Inflammatory macrophage treated with lipopolysaccharide for 4 hours (primary cell): ENCODE data around the gene HSP90AB1.

Experiments used
- DNase-seq: peaks from one replicate; pipeline ENCODE4 v3.0.0-alpha.2; 2020

The HSP90AB1 gene

DNA sequence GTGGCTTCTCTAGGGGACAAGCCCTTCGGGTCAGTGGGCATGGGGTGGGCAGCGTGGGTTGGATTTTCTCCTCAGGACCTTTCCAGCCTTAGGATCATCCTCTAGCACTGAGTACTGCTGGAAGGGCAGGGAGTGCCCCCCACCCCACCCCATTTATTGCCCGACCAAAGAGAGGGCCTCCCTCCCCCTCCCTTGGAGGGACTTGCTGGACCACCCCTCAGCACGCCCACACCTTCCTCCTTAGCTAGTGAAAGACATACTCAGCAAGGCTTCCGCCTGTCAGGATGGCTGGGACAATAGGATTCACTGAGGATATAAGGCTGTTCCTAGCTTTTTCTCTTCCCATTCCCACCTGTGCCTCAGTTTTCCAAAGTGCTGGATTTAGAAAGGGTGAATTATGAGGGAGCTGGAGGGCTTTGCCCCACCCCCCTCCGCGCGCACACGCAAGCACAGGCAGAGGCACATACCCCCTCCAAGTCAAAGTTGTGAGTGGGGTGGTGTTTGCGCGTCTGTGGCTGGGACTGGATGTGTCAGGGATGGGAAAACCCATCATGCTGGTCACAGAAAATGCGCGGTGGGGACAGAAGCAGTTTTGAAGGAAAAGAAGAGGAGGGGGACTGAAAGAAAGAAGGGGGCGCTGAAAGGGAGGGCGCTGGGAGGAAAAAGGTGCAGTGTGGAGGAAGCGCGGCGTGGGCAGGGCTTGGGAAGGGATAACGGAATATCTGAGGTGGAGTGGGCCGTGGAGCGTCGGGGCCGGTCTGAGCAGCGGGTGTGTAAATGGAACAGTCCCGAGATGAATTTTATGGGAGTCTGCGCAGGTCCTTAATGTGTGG lies 24.2 kb upstream of the HSP90AB1 start:
- DNase-seq = no peak

DNA sequence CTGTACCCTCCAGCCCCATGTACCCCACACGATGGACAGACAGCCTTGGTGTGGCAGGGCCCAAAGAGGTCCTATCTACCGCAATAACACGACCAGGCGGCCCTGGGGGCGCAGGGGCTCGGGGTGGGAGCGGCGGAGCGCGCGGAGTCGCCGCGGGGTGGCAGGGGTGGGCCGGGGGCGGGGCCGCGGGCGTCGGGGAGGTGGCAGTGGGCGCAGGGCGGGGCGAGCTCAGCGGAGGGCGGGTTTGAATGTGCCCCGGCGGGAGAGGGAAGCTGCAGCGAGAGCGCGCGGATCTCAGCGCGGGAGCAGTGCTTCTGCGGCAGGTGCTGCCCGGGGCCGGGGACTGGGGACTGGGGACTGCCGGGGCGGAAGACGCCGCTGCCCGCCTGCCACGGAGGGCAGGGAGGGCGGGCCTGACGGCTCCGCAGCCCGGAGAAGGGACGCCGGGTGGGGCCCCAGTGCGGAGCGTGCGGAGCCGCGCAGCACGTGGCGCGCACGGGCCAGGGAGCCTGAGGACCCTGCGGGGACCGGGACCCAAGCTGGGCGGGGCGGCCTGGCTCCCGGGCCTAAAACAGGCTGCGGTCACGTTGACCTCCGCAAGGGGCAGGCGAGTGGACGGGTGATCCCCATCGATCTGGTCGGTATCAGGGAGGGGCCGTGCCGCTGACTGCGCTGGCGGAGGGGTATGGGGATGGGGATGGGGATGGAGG lies 23.4 kb upstream of the HSP90AB1 start, which contains the start of gene SLC29A1:
SLC29A1 (plus strand) TSS at position 277 of the 710 bp plus-strand sequence. CDS start 3,719 bp downstream, outside the sequence.
- peak; percentile 48 for DNase-seq

DNA sequence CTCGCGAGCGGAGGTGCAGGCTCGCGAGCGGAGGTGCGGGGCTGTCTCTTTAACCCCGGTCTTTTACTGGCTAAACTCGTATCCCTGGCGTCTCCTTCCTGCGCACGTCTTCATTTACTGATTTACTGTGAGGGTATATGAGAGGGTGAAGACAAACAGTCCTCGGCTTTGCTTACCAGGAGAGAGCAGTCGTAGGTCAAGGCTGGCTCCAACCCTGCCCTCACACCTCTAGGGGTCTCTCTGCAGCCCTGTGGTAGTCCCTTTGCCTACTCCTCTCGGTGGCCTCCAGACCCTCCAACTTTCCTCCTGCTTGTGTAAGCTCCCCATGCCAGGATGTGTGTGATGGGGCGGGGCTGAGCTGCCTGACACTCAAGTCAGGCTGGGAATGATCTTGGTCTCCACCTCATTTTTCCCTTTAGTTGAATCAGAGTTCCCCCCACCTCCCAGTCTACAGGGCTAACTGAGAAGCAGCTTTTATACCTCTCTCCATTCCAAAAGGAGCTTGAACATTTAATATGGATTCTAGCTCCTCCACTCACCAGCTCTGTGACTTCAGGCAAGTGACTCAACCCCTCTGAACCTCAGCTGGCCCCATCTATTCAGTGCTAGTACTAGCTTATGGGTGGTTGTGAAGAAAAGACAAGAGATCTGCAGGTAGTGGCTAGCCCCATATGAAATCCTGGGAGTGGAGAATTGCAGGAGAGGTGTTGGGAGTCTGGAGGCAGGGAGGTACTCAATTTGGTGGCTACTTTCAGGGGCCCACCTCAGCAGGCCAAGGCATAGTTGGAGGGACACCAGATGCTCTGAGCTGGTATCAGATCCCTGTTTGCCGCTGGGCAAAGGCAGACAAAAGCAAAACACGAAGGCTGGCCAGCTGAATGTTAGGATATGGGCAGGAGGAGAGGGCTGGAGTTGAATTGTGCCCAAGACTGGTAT lies 22.6 kb upstream of the HSP90AB1 start:
- no peak for DNase-seq

GRCh38 chr6:44224965-44225305 lies 22.0 kb upstream of the HSP90AB1 start:
- no peak for DNase-seq

DNA sequence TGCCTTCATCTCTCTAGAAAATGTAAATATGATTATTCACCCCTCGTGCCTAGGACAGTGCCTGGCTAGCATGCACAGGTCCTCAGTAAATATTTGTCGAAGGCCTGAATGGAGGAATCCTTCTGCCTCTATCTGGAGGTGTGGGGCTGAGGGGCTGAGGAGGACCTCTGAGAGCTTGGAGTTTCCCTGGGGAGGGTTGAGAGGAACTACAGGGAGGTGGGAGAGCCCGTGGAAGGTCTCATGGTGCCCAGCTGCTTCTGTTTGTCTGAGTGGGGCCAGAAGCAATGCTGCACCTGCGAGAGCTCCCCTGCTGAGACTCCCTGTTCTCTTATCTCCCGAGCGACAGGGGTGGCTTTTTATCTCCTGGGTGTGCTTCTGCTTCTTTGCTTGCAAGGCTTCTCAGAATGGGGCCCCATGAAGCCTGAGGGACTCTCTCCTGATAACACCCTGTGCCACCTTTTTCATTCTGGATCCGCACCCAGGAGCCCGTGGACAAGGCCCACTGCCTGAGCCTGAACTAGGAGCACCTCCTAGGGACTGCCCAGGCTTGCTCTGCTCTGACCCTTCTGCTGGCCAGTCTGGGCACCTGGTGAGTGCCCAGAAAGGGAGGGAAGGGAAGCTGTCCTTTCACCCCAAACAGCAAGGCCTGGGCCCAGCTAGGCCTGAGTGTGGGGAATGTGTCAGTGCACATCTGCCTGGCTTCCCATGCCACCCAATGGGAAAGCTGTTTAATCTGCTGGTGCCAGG lies 21.1 kb upstream of the HSP90AB1 start:
- no peak for DNase-seq

- no peak for DNase-seq
Observed at GRCh38 chr6:44226368-44227147, 20.3 kb upstream of the HSP90AB1 start.

DNA sequence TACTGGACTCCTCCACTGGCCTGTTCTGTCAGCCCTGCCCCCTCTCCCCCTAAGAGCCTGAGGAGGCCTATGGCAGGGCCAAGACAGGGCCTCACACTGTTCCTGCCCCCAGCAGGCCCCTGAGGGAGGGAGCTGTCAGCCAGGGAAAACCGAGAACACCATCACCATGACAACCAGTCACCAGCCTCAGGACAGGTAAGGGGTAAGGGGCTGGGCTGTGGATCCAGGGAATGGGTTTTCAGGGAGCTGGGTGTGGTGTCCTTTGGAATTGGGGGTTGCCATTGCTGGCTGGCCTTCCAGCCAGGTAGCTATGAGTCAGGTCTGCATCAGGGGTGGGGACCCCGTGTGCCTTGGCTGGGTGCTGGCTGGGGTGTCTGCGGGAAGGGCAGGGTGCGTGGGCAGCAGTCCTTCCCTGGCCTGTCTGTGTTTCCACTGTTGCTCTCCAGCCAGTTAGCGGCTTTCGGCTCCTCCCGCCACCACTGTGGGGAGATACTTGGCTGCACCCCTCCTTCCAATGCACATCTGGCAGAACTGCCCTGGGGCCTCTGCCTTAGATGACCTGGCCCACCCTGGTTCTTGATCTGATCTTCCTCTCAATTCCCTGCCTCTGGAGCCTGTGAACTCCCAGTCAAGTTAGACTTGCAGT lies 19.6 kb upstream of the HSP90AB1 start:
- DNase-seq = no peak

- DNase-seq = no peak
Observed at GRCh38 chr6:44228031-44228430, 18.9 kb upstream of the HSP90AB1 start.

DNA sequence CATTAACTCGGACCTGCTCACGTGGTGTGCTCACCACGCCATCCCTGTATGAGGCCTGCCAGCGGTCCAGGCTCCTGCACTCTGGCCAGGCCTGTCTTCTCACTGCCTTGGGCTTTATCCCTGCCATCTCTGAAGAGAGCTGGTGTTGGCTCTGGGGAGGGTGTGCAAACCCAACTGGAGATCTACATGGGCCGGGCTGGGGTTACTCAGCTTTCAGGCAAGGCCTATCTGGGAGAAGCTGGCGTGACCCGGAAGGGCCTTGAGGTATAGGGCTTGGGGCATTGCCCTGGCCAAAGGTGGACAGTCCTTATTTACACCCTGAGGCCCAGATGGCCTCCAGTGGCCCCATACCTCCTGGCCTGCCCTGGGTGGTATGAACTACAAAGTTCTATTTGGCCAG lies 18.5 kb upstream of the HSP90AB1 start:
- DNase-seq = no peak

- DNase-seq = no peak
Observed at GRCh38 chr6:44228836-44229235, 18.1 kb upstream of the HSP90AB1 start.

DNA sequence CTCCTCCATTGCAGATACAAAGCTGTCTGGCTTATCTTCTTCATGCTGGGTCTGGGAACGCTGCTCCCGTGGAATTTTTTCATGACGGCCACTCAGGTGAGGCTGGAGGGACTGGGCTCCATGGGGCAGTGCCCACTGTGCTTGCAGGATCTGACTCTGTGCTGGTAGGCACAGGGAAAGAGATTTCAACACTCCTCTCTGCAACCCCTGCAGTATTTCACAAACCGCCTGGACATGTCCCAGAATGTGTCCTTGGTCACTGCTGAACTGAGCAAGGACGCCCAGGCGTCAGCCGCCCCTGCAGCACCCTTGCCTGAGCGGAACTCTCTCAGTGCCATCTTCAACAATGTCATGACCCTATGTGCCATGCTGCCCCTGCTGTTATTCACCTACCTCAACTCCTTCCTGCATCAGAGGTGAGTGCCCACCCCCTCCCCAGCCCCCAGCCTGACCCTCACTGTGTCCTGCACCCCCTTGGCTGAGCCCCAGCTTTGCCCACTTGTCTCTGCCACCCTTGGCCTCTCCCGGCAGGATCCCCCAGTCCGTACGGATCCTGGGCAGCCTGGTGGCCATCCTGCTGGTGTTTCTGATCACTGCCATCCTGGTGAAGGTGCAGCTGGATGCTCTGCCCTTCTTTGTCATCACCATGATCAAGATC lies 17.4 kb upstream of the HSP90AB1 start:
- peak; percentile 44 for DNase-seq

- no peak for DNase-seq
Observed at GRCh38 chr6:44230034-44230675, 16.7 kb upstream of the HSP90AB1 start.

DNA sequence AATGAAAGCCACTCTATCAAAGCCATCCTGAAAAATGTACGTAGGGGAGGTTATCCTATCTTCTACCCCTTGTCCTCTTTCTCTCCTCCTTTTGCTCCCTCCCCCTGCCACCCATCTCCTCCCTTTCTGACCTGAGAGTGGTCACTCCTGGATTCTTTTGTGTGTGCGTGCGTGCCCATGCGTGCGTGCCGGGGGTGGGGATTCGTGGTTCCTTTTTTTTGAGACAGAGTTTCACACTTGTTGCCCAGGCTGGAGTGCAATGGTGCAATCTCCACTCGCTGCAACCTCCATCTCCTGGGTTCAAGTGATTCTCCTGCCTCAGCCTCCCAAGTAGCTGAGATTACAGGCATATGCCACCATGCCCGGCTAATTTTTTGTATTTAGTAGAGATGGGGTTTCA lies 15.5 kb upstream of the HSP90AB1 start:
- DNase-seq = peak; percentile 28

- no peak for DNase-seq
Observed at GRCh38 chr6:44232676-44233566, 14.0 kb upstream of the HSP90AB1 start.

DNA sequence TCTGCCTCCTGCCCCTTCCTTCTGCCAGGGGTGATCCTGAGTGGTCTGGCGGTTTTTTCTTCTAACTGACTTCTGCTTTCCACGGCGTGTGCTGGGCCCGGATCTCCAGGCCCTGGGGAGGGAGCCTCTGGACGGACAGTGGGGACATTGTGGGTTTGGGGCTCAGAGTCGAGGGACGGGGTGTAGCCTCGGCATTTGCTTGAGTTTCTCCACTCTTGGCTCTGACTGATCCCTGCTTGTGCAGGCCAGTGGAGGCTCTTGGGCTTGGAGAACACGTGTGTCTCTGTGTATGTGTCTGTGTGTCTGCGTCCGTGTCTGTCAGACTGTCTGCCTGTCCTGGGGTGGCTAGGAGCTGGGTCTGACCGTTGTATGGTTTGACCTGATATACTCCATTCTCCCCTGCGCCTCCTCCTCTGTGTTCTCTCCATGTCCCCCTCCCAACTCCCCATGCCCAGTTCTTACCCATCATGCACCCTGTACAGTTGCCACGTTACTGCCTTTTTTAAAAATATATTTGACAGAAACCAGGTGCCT lies 13.3 kb upstream of the HSP90AB1 start:
- DNase-seq = no peak

DNA sequence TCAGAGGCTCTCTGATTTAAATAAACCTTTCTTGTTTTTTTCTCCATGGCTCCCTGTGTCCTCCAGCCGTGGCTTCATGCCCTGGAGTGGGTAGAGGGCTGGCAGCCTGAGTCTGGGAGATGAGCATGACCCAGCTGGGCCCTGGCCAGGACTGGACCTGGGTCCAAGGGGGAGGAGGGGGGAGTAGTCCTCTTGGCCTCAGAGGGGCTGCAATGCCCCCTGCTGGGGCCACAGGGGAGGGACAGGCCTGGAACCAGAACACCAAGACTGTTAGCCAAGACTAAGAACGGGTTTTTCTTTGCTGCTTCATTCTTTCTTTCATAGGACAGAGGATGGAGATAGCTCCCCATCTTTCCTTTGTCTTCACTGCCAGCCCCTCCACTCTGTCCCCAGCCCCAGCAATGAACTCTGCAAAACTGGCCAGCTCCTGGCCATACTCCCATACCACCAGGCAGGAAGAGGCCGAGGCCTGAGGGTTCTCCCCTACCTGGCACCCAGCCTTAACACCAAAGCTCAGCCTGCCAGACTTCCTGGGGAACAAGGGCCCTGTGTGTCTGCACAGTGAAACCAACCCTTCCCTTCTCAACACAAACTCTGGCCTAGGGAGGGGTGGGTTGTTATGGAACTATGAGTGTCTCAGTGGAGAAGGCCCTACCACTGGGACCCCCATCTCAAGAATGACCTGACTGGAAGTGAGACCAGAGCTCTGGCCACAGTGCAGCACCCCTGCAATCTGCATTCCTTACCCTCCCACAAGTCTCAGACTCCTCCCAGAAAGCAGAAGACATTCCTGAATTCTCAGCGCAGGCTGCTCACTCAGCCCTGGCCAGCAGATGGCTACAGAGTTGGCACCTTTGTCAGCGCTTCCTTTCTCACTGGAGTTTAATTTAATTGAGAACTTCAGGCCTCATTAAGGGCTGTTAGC lies 12.5 kb upstream of the HSP90AB1 start:
- no peak for DNase-seq

DNA sequence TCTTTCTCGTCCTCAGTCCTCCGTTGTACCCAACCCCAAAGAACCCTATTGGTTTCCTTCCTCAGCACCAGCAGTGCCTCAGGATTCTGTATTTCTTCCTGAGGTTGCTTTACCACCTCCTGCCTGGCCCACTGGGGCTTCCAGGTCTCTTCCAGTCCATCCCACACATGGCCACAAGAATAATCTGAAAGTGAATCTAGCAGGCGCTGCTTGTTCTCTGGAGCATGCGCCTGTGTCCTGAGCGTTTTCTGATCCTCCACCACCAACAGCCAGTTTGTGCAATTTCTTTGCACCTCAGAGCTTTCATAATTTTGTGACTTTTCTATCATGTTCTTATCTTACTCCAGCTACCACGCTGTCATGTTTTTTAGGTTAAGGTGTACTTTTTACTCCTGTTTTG lies 11.6 kb upstream of the HSP90AB1 start:
- DNase-seq = no peak
